Kidney epithelial cell (primary cell): ENCODE measurements around the gene YWHAG. TPM values are rescaled to one million over a fixed set of nuclear protein-coding genes. Genes with fewer than 3 reads are reported as not detected.
A peak's percentile ranks its signal among the peaks of the same experiment; 100 is the strongest.
"Not testable (repeated sequence)": the region's sequence is repeated elsewhere in the genome, so short reads cannot be mapped to it uniquely, and the experiment has no call there.

Source experiments
- DNase-seq: peaks from one replicate; pipeline ENCODE4 v3.0.0-alpha.2; 2010; ENCODE audit warnings: low read depth
- H3K27me3 ChIP-seq: 2 replicates; pipeline ENCODE4 v1.6.0; 2011; ENCODE audit warnings: low read length; ENCODE audit not compliant: control insufficient read depth, insufficient read depth
- H3K36me3 ChIP-seq: 2 replicates; pipeline ENCODE4 v1.5.1; 2011; ENCODE audit warnings: low read length; ENCODE audit not compliant: control insufficient read depth, insufficient read depth
- H3K4me3 ChIP-seq: 2 replicates; pipeline ENCODE4 v1.5.1; 2011; ENCODE audit warnings: low read depth, mild to moderate bottlenecking, control low read depth, low read length
- CTCF ChIP-seq: IDR thresholded peaks from 2 replicates; pipeline ENCODE4 v1.5.1; 2011; ENCODE audit warnings: mild to moderate bottlenecking, moderate library complexity, low read length, control low read depth, inconsistent platforms; ENCODE audit not compliant: insufficient read depth, poor library complexity, severe bottlenecking
- total RNA-seq: library from RNA; depleted of rRNA; stranded (reverse); fragments of >200 nt; gene quantifications from 2 replicates; pipeline ENCODE4 v1.2.3, GENCODE V29; 2015

YWHAG gene
- total RNA-seq, 1 donor from 2014 or later = 115 TPM

DNA sequence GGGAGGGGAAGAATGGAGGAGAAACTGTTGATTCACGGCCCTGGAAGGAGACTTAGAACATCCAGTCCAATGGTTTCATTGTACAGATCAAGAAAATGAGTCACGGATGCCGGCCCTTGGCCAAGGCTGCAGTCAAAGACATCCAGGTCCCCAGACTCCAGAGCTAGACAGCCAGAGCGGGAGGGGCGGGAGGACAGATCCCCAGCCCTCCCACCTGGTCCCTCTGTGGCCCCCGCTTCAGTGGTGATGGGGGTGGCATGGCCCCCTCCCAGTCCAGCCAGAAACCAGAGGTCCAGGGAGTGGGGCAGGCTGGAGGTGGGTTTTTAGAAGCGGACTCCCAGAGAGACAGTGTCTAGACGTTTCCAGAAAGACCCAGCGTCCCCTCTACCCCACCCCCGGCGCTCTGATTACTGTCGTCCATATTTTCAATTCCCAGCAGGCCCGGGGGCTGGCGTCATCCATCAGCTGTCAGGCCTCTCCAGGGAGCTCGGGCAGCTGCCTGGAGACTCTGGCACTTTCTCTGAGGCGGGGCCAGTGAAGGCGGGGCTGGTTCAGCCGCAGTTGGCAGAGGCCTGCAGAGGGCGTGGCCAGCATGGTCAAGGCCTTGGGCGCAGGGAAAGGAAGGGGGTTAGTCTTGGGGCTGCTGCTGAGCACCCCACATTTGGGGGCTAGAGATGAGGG, 64.3 kb downstream of the YWHAG start:
- no peak for TF ChIP-seq CTCF
- Histone ChIP-seq H3K4me3 (no peak overlapping the region), H3K36me3 (no peaks in the 10 kb centered on the region), H3K27me3 (no peaks in the 10 kb centered on the region)
- peak; percentile 75 for DNase-seq

DNA sequence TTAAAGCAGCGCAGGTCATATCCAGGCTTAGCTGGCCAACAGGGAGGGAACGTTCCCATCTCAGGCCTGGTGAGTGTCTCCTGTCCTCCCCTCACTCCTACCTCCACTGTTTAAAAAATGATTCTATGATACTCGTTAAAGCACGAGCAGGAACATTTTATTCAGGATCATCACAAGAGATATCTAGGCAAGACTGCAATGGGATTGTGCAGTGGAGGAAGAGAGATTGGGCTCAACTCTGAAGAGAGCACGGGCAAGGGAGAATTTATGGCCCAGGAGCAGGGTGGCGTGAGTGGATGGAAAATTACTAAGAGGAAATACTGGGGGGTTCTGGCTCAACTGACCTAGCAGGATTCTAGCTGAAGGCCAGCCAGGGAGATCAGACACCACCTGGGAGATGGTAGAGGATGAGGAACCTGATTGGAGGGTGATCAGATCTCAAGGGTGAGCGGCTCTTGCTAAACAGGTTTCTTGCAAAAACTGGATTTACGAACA, 65.3 kb downstream of the YWHAG start:
- Histone ChIP-seq H3K36me3 (no peaks in the 10 kb centered on the region), H3K27me3 (no peaks in the 10 kb centered on the region), H3K4me3 (no peak overlapping the region)
- no peak for DNase-seq
- TF ChIP-seq CTCF = no peak

- H3K27me3 ChIP-seq, DNase-seq, H3K36me3 ChIP-seq, H3K4me3 ChIP-seq: not testable (repeated sequence)
Observed at GRCh38 chr7:76292911-76293310, 65.9 kb downstream of the YWHAG start.

DNA sequence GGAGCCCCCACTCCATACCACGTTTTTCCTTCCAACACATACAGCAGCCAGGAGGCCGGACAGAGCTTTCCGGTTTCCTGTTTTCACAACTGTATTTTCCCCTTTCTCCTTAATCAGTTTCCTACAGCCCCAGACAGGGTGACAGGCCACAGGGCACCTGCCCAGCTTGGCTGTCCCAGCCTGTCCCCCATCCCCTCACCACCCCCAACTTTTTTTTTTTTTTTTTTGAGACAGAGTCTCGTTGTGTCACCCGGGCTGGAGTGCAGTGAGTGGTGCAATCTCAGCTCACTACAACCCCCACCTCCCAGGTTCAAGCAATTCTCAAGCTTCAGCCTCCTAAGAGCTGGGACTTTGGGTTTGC, 66.6 kb downstream of the YWHAG start:
- no peak for DNase-seq
- Histone ChIP-seq H3K27me3 (no peaks in the 10 kb centered on the region), H3K36me3 (no peaks in the 10 kb centered on the region), H3K4me3 (no peak overlapping the region)
- TF ChIP-seq CTCF = no peak

DNA sequence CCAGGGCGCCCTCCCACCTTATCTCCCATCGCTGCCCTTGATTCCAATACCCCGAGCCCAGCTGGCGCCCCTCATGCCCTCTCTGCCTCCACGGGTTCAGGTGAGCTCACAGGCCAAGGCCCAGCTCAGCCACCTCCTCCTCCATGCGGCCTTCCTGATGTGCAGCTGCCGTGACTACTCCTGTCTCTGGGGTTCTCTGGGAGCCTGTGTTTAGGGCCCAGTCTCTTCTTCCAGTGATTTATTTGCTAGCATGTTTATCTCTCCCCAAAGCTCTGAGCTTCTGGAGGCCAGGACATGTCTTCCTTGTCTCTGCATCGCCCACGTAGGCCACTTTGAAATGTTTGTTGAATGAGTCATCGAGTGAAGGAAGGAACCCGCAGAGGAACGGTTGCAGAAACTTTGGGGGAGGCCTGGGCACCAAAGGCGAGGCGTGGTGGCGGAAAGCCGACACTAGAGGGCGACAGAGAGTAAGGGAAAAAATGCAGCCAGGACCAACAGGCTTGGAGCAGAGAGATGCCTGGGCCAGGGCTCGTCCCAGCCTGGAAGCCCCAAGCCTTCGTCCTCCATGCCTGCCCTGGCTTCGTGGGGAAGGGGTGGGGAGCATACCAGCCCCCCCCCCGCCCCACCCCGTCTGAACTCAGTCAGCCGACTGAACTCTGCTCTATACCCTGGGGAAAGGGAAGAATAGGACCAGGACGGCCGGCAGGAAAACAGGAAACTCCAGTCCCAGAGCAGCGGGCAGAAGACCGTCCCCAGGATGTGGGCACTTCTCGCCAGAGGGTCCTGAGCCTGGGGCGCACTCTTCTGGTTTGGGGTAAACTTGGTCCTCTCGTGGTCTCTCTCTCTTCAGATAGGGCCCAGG, 67.2 kb downstream of the YWHAG start:
- Histone ChIP-seq H3K4me3 (no peak overlapping the region), H3K27me3 (no peaks in the 10 kb centered on the region), H3K36me3 (no peaks in the 10 kb centered on the region)
- peak; percentile 89 for TF ChIP-seq CTCF
- DNase-seq = peak; percentile 88

GRCh38 chr7:76290847-76291350, 67.9 kb downstream of the YWHAG start:
- not testable (repeated sequence) for H3K27me3 ChIP-seq, H3K4me3 ChIP-seq, H3K36me3 ChIP-seq, DNase-seq
